ENCODE measurements around the gene TNFAIP8.

GRCh38 chr5:119379942-119380547 lies 24.2 kb downstream of the TNFAIP8 start:
- no peak for TF ChIP-seq CTCF (conservative IDR thresholded peaks at IDR 0.05)
- no peak for TF ChIP-seq EZH2 (IDR thresholded peaks at IDR 0.05; ENCODE audit: low read depth)
